ENCODE measurements around the gene EML6.

GRCh38 chr2:54676656-54677055 is 46.8 kb upstream of the EML6 start:
- no peak for TF ChIP-seq CTCF (IDR thresholded peaks at IDR 0.05)
- no peak for TF ChIP-seq POLR2A (IDR thresholded peaks at IDR 0.05)
- no peak for TF ChIP-seq EP300 (IDR thresholded peaks at IDR 0.05)
